ENCODE measurements around the gene SLC35F3.

SLC35F3 gene

DNA sequence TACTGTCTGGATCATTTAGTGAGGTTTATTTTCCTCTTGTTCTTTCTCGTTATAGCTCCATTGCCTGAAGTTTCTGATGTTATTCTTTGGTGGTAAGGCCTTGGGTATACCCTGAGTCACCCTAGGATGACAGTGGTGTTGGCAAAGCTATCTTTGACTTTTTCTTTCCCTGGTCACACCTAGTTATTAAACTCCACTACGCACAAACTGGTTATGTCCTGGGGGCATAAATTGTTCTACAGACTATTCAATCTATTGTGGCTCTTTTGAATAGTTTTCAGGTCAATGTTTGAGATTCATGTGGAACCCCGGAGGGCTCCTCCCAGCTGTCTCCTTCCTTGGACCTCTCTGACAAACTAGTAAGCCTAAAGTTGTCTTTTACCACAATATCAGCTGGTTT lies 157.7 kb downstream of the SLC35F3 start:
- H3K27ac ChIP-seq = no peak overlapping the region
- H3K36me3 ChIP-seq = no peaks in the 10 kb centered on the region
- TF ChIP-seq, protein P1, sequence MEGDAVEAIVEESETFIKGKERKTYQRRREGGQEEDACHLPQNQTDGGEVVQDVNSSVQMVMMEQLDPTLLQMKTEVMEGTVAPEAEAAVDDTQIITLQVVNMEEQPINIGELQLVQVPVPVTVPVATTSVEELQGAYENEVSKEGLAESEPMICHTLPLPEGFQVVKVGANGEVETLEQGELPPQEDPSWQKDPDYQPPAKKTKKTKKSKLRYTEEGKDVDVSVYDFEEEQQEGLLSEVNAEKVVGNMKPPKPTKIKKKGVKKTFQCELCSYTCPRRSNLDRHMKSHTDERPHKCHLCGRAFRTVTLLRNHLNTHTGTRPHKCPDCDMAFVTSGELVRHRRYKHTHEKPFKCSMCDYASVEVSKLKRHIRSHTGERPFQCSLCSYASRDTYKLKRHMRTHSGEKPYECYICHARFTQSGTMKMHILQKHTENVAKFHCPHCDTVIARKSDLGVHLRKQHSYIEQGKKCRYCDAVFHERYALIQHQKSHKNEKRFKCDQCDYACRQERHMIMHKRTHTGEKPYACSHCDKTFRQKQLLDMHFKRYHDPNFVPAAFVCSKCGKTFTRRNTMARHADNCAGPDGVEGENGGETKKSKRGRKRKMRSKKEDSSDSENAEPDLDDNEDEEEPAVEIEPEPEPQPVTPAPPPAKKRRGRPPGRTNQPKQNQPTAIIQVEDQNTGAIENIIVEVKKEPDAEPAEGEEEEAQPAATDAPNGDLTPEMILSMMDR (IDR thresholded peaks at IDR 0.05) = no peak
- H3K4me1 ChIP-seq (ENCODE audit: control insufficient read depth in 1 of 2, insufficient read depth in 1 of 2, low read depth in 1 of 2, low read length in 1 of 2) = no peaks in the 10 kb centered on the region
- no peak overlapping the region for H3K4me3 ChIP-seq (ENCODE audit: low read depth in 1 of 2, low read length in 1 of 2)
- no peaks in the 10 kb centered on the region for H3K9me3 ChIP-seq
- no peaks in the 10 kb centered on the region for H3K27me3 ChIP-seq

DNA sequence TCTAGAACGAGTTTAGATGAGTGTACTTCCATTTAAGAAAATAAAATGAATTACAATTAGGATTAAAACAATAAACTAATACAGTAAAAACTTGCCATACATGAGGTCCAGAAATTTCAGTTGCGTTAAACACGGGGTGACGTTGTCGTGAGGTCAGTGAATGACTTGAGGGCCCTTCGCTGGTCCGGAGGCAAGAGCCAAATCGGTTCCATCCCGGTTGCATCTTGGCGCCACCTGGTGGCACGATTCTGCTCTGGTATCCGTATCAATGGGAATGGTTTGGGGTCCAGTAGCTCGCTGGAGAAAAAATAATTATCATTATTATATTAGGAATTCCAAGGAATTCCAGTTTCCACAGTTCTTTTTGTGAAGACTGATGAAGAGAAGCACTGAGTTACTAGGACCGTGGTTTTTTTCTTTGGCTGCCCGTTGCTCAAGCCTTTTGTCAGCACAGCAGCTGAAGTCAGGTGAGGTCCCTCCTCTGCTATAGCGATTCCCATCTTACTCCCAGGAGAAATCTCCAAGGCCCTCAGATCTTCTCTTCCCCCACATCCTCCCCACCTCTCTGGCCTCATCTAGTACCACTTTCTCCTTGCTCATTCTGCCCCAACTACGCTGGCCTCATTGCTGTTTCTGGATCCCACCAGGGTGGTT lies 161.4 kb downstream of the SLC35F3 start:
- Histone ChIP-seq H3K27ac (no peak overlapping the region), H3K4me1 (ENCODE audit: control insufficient read depth in 1 of 2, insufficient read depth in 1 of 2, low read depth in 1 of 2, low read length in 1 of 2) (no peaks in the 10 kb centered on the region), H3K9me3 (no peaks in the 10 kb centered on the region), H3K4me3 (ENCODE audit: low read depth in 1 of 2, low read length in 1 of 2) (no peak overlapping the region), H3K36me3 (no peaks in the 10 kb centered on the region), H3K27me3 (no peaks in the 10 kb centered on the region)
- TF ChIP-seq, protein P1 (IDR thresholded peaks at IDR 0.05) = no peak

GRCh38 chr1:234067581-234068337 lies 163.3 kb downstream of the SLC35F3 start:
- TF ChIP-seq, protein P1 (IDR thresholded peaks at IDR 0.05) = no peak
- Histone ChIP-seq H3K27me3 (no peaks in the 10 kb centered on the region), H3K9me3 (no peaks in the 10 kb centered on the region), H3K4me3 (ENCODE audit: low read depth in 1 of 2, low read length in 1 of 2) (no peak overlapping the region), H3K36me3 (no peaks in the 10 kb centered on the region), H3K4me1 (ENCODE audit: control insufficient read depth in 1 of 2, insufficient read depth in 1 of 2, low read depth in 1 of 2, low read length in 1 of 2) (no peaks in the 10 kb centered on the region), H3K27ac (no peak overlapping the region)

DNA sequence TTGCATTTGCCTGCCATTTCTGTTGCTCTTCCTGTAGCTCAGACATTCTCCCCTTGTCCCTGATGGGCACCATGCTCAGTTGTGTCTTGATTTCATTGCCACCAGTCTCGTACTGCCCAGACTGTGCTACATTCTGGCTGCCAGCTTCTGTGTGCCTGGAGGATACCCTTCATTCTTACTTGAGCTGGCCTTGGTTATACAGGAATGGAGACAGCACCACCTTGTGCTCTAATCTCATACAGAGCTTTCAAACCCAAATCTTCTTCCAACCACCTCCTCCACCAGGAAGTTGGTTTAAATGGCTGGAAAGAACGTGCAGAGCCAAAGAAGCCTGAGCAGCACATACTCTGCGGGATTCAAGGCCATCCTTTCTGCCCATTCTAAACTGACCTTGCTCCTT lies 165.3 kb downstream of the SLC35F3 start:
- H3K9me3 ChIP-seq = no peaks in the 10 kb centered on the region
- TF ChIP-seq, protein P1 (IDR thresholded peaks at IDR 0.05) = no peak
- H3K36me3 ChIP-seq = no peaks in the 10 kb centered on the region
- H3K27me3 ChIP-seq = no peaks in the 10 kb centered on the region
- no peak overlapping the region for H3K4me3 ChIP-seq (ENCODE audit: low read depth in 1 of 2, low read length in 1 of 2)
- no peaks in the 10 kb centered on the region for H3K4me1 ChIP-seq (ENCODE audit: control insufficient read depth in 1 of 2, insufficient read depth in 1 of 2, low read depth in 1 of 2, low read length in 1 of 2)
- no peak overlapping the region for H3K27ac ChIP-seq

DNA sequence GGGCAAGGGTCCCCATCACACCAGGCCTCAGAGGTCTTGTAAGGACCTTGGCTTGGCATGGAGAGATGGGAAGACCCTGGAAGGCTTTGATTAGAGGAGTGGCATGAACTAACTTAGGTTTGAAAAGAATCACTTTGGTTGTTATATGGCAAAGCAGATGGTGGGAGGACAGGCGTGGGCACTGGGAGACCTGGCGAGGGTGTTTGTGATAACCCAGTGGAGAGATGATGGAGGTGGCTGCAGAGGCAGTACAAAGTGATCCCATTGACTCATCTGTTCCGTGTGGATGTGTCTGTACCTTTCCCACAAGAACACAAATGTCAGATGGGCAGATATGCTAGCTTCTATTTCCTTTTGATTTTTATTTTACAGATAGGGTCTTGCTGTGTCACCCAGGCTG lies 168.3 kb downstream of the SLC35F3 start:
- H3K4me1 ChIP-seq (ENCODE audit: control insufficient read depth in 1 of 2, insufficient read depth in 1 of 2, low read depth in 1 of 2, low read length in 1 of 2) = no peaks in the 10 kb centered on the region
- H3K27ac ChIP-seq = no peak overlapping the region
- H3K4me3 ChIP-seq (ENCODE audit: low read depth in 1 of 2, low read length in 1 of 2) = no peak overlapping the region
- no peaks in the 10 kb centered on the region for H3K9me3 ChIP-seq
- TF ChIP-seq, protein P1 (IDR thresholded peaks at IDR 0.05) = no peak
- H3K36me3 ChIP-seq = no peaks in the 10 kb centered on the region
- H3K27me3 ChIP-seq = no peaks in the 10 kb centered on the region
